ENCODE measurements around the gene NOL6. TPM values are rescaled to one million over a fixed set of nuclear protein-coding genes. Genes with fewer than 3 reads are reported as not detected.

NOL6 gene
- total RNA-seq, 1 experiment from 2014 or later: 18.6 TPM

DNA sequence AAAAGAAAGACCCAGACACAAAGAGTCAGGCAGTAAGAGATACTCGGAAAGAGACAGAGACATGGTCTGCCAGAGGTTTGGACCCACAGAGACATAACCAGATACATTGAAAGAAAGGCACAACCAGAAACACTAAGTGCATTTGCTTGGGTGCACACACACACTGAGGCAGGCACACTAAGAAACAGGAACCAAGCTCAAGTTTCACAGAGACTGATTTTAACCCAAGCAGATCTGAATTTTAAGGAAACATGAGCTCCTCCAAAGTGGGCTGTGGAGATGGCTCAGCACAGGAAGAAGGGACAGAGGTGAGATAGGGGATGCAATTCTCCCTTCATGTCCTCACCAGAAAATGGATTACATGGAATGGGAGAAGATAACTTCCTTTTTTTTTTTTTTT is 35.8 kb downstream of the NOL6 start:
- Histone ChIP-seq H3K27me3 (ENCODE audit: low read length) (no peaks in the 10 kb centered on the region), H3K36me3 (ENCODE audit: insufficient read depth, low read length) (no peaks in the 10 kb centered on the region), H2AFZ (ENCODE audit: low read length) (no peak overlapping the region)

GRCh38 chr9:33437205-33437604 is 36.5 kb downstream of the NOL6 start:
- H2AFZ ChIP-seq (ENCODE audit: low read length): no peak overlapping the region

More for the DNA sequence above, 35.8 kb downstream of the NOL6 start:
- no peak overlapping the region for H3K4me3 ChIP-seq (ENCODE audit: low read length)
- H3K4me1 ChIP-seq (ENCODE audit: low read length): peaks cover 5% of the 10 kb centered on the region
- no peak overlapping the region for H3K9ac ChIP-seq (ENCODE audit: low read length)
- no peaks in the 10 kb centered on the region for H4K20me1 ChIP-seq (ENCODE audit: insufficient read depth, low read depth, low read length)
- DNase-seq: peak; percentile 72
- H3K27ac ChIP-seq (ENCODE audit: low read length): no peak overlapping the region
- no peaks in the 10 kb centered on the region for H3K9me3 ChIP-seq (ENCODE audit: low read length)
- no peaks in the 10 kb centered on the region for H3K9me2 ChIP-seq (replicated peaks; ENCODE audit: insufficient read depth, low read length)
- H3K4me2 ChIP-seq (ENCODE audit: low read depth, low read length, poor library complexity, severe bottlenecking): no peak overlapping the region
- H3K79me2 ChIP-seq (ENCODE audit: low read length): no peaks in the 10 kb centered on the region

GRCh38 chr9:33436445-33436844 is 37.3 kb downstream of the NOL6 start:
- Histone ChIP-seq H3K9me2 (replicated peaks; ENCODE audit: insufficient read depth, low read length) (no peaks in the 10 kb centered on the region), H3K79me2 (ENCODE audit: low read length) (no peaks in the 10 kb centered on the region), H2AFZ (ENCODE audit: low read length) (no peak overlapping the region), H3K4me3 (ENCODE audit: low read length) (no peak overlapping the region), H3K27ac (ENCODE audit: low read length) (no peak overlapping the region), H3K36me3 (ENCODE audit: insufficient read depth, low read length) (no peaks in the 10 kb centered on the region), H3K4me1 (ENCODE audit: low read length) (peaks cover 5% of the 10 kb centered on the region), H3K9me3 (ENCODE audit: low read length) (no peaks in the 10 kb centered on the region), H3K4me2 (ENCODE audit: low read depth, low read length, poor library complexity, severe bottlenecking) (no peak overlapping the region), H3K27me3 (ENCODE audit: low read length) (no peaks in the 10 kb centered on the region), H4K20me1 (ENCODE audit: insufficient read depth, low read depth, low read length) (no peaks in the 10 kb centered on the region), H3K9ac (ENCODE audit: low read length) (no peak overlapping the region)
- DNase-seq: no peak

More at GRCh38 chr9:33437205-33437604, 36.5 kb downstream of the NOL6 start:
- Histone ChIP-seq H3K36me3 (ENCODE audit: insufficient read depth, low read length) (no peaks in the 10 kb centered on the region), H4K20me1 (ENCODE audit: insufficient read depth, low read depth, low read length) (no peaks in the 10 kb centered on the region), H3K4me1 (ENCODE audit: low read length) (peaks cover 5% of the 10 kb centered on the region), H3K79me2 (ENCODE audit: low read length) (no peaks in the 10 kb centered on the region), H3K9me2 (replicated peaks; ENCODE audit: insufficient read depth, low read length) (no peaks in the 10 kb centered on the region), H3K9me3 (ENCODE audit: low read length) (no peaks in the 10 kb centered on the region), H3K4me2 (ENCODE audit: low read depth, low read length, poor library complexity, severe bottlenecking) (no peak overlapping the region), H3K4me3 (ENCODE audit: low read length) (no peak overlapping the region), H3K9ac (ENCODE audit: low read length) (no peak overlapping the region), H3K27ac (ENCODE audit: low read length) (no peak overlapping the region), H3K27me3 (ENCODE audit: low read length) (no peaks in the 10 kb centered on the region)
- no peak for DNase-seq

DNA sequence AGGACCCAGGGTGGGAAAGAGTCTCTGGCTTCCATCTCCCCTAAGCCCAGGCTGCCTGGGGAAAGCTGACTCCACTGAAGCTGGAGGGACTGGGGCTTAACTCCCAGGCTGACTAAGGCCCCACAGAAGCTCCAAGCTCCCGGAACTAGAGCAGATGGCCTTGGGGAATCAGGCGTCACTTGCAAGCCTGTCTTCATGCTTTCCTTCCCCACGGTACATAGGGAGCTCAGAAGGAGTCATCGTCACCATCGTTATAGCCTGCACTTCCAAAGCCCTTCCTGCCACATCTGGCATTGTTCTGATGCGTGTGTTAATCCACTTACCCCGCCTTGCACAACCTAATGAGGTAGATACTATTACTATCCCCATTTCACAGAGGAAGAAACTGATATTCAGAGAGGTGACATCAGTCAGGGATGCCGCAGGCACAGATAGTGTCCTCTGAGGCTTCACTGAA is 37.9 kb downstream of the NOL6 start:
- DNase-seq: no peak

DNA sequence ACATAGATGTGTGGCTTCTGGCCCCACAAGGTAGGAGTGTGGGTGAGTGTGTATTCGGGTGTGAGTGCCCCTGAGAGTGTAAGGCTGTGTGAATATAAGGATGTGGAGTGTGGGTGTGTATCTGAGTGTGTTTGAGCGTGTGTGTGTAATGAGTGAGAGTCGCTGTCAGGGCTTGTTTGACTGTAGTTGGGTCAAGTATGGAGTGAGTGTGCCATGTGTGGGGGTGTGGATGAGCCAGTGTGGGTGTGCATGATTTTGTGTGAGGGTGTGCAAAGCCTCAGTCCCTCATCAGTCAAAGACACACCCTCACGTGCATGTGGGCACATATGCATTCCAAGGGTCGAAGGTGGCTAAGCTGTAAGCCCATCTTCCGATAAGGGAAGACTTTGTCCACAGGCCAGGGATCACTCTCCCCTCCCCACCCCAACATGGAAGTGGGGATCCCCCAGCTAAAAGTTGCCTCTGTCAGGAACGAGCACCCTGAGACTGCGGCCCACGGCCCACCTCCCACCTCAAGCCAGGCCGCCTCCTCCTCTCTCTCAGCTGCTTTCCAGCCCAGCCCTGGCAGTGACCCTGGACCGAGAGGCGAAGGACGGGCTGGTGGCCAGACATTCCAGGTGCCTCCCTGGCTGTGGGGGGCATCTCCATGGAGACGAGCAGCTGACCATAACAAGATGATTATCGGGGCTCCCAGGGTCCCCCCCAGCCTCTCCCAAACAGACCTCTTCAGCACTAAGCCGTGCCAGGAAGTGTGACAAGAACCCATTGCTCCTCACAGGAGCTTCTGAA is 39.2 kb downstream of the NOL6 start:
- Histone ChIP-seq H3K79me2 (ENCODE audit: low read length) (no peaks in the 10 kb centered on the region), H3K27me3 (ENCODE audit: low read length) (no peaks in the 10 kb centered on the region), H3K4me2 (ENCODE audit: low read depth, low read length, poor library complexity, severe bottlenecking) (no peak overlapping the region), H3K9ac (ENCODE audit: low read length) (no peak overlapping the region), H3K9me3 (ENCODE audit: low read length) (no peaks in the 10 kb centered on the region), H3K4me1 (ENCODE audit: low read length) (peaks cover 5% of the 10 kb centered on the region), H3K36me3 (ENCODE audit: insufficient read depth, low read length) (no peaks in the 10 kb centered on the region), H3K9me2 (replicated peaks; ENCODE audit: insufficient read depth, low read length) (no peaks in the 10 kb centered on the region), H4K20me1 (ENCODE audit: insufficient read depth, low read depth, low read length) (no peaks in the 10 kb centered on the region), H3K4me3 (ENCODE audit: low read length) (no peak overlapping the region), H2AFZ (ENCODE audit: low read length) (no peak overlapping the region), H3K27ac (ENCODE audit: low read length) (no peak overlapping the region)
- DNase-seq: no peak

More for the DNA sequence above, 37.9 kb downstream of the NOL6 start:
- Histone ChIP-seq H3K27ac (ENCODE audit: low read length) (no peak overlapping the region), H3K9me2 (replicated peaks; ENCODE audit: insufficient read depth, low read length) (no peaks in the 10 kb centered on the region), H3K4me1 (ENCODE audit: low read length) (peaks cover 5% of the 10 kb centered on the region), H3K79me2 (ENCODE audit: low read length) (no peaks in the 10 kb centered on the region), H4K20me1 (ENCODE audit: insufficient read depth, low read depth, low read length) (no peaks in the 10 kb centered on the region), H3K9me3 (ENCODE audit: low read length) (no peaks in the 10 kb centered on the region), H3K36me3 (ENCODE audit: insufficient read depth, low read length) (no peaks in the 10 kb centered on the region), H3K9ac (ENCODE audit: low read length) (no peak overlapping the region), H2AFZ (ENCODE audit: low read length) (no peak overlapping the region), H3K4me3 (ENCODE audit: low read length) (no peak overlapping the region), H3K27me3 (ENCODE audit: low read length) (no peaks in the 10 kb centered on the region), H3K4me2 (ENCODE audit: low read depth, low read length, poor library complexity, severe bottlenecking) (no peak overlapping the region)

- no peak for DNase-seq
- Histone ChIP-seq H3K36me3 (ENCODE audit: insufficient read depth, low read length) (no peaks in the 10 kb centered on the region), H3K27ac (ENCODE audit: low read length) (no peak overlapping the region), H3K4me1 (ENCODE audit: low read length) (peaks cover 5% of the 10 kb centered on the region), H3K4me3 (ENCODE audit: low read length) (no peak overlapping the region), H3K79me2 (ENCODE audit: low read length) (no peaks in the 10 kb centered on the region), H3K9ac (ENCODE audit: low read length) (no peak overlapping the region), H4K20me1 (ENCODE audit: insufficient read depth, low read depth, low read length) (no peaks in the 10 kb centered on the region), H3K9me3 (ENCODE audit: low read length) (no peaks in the 10 kb centered on the region), H2AFZ (ENCODE audit: low read length) (no peak overlapping the region), H3K9me2 (replicated peaks; ENCODE audit: insufficient read depth, low read length) (no peaks in the 10 kb centered on the region), H3K4me2 (ENCODE audit: low read depth, low read length, poor library complexity, severe bottlenecking) (no peak overlapping the region), H3K27me3 (ENCODE audit: low read length) (no peaks in the 10 kb centered on the region)
Measured at GRCh38 chr9:33433871-33434270, 39.9 kb downstream of the NOL6 start.

DNA sequence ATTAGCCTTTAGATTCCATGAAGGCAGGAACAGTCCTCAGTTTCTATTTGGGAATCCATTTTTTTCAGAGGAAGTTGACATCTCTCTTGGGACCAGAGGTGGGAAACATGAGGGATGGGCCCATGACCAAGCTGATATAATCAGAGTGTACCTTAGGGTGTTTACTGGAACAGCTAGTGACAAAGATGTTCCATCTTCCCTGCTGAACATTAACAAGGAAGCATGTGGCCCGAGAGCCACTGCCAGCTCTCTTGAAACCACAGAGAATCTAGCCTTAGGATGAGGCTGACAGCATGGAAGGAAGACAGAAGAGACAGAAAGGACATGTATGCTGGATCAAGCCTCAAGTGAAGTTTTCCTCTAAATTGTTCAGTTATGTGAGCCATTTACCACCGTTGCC is 42.3 kb downstream of the NOL6 start:
- no peaks in the 10 kb centered on the region for H3K9me3 ChIP-seq (ENCODE audit: low read length)
- no peaks in the 10 kb centered on the region for H3K9me2 ChIP-seq (replicated peaks; ENCODE audit: insufficient read depth, low read length)
- H3K4me3 ChIP-seq (ENCODE audit: low read length): no peak overlapping the region
- H3K27me3 ChIP-seq (ENCODE audit: low read length): no peaks in the 10 kb centered on the region
- no peak overlapping the region for H2AFZ ChIP-seq (ENCODE audit: low read length)
- H3K4me1 ChIP-seq (ENCODE audit: low read length): no peaks in the 10 kb centered on the region
- no peak for DNase-seq
- no peak overlapping the region for H3K27ac ChIP-seq (ENCODE audit: low read length)
- H3K36me3 ChIP-seq (ENCODE audit: insufficient read depth, low read length): no peaks in the 10 kb centered on the region
- H4K20me1 ChIP-seq (ENCODE audit: insufficient read depth, low read depth, low read length): no peaks in the 10 kb centered on the region
- H3K79me2 ChIP-seq (ENCODE audit: low read length): no peaks in the 10 kb centered on the region
- no peak overlapping the region for H3K9ac ChIP-seq (ENCODE audit: low read length)
- no peak overlapping the region for H3K4me2 ChIP-seq (ENCODE audit: low read depth, low read length, poor library complexity, severe bottlenecking)

DNA sequence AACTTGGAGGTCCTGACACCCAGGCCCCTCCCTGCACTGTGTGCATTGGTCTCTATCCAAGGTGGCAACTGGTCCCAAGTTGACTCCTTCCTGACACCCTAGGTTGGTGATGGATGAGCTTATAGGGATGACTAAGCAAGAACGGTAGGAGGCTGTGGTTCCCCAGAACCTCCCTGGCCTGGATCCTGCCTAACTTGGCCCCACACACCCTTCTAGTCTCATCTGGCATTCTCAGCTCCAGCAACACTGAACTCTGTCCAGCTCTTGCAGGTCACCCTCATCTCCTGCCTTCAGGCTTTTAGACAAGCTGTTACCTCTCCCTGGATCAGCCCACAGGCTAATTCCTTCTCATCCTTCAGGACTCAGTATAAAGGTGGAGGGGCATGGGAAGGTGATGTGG is 42.8 kb downstream of the NOL6 start:
- H3K4me1 ChIP-seq (ENCODE audit: low read length): no peaks in the 10 kb centered on the region
- H2AFZ ChIP-seq (ENCODE audit: low read length): no peak overlapping the region
- no peak overlapping the region for H3K9ac ChIP-seq (ENCODE audit: low read length)
- H3K36me3 ChIP-seq (ENCODE audit: insufficient read depth, low read length): no peaks in the 10 kb centered on the region
- H3K79me2 ChIP-seq (ENCODE audit: low read length): no peaks in the 10 kb centered on the region
- H3K9me3 ChIP-seq (ENCODE audit: low read length): no peaks in the 10 kb centered on the region
- no peaks in the 10 kb centered on the region for H3K27me3 ChIP-seq (ENCODE audit: low read length)
- no peak overlapping the region for H3K4me2 ChIP-seq (ENCODE audit: low read depth, low read length, poor library complexity, severe bottlenecking)
- no peaks in the 10 kb centered on the region for H4K20me1 ChIP-seq (ENCODE audit: insufficient read depth, low read depth, low read length)
- H3K4me3 ChIP-seq (ENCODE audit: low read length): no peak overlapping the region
- DNase-seq: no peak
- no peaks in the 10 kb centered on the region for H3K9me2 ChIP-seq (replicated peaks; ENCODE audit: insufficient read depth, low read length)
- no peak overlapping the region for H3K27ac ChIP-seq (ENCODE audit: low read length)

Measured in Karpas-422 (cell line).